Nephron progenitor cell (in vitro differentiated cells): ENCODE results near the gene CDIPT.

Experiments
- DNase-seq: peaks from one replicate; pipeline ENCODE4 v3.0.0; 2021
- H3K27ac Mint-ChIP-seq: 2 replicates; pipeline ENCODE4 v1.8.0; 2021; ENCODE audit warnings: mild to moderate bottlenecking, moderate library complexity, mixed read lengths
- H3K27me3 Mint-ChIP-seq: 2 replicates; pipeline ENCODE4 v1.8.0; 2021; ENCODE audit warnings: mild to moderate bottlenecking, low read depth, mixed read lengths; ENCODE audit not compliant: poor library complexity
- H3K36me3 Mint-ChIP-seq: 2 replicates; pipeline ENCODE4 v1.8.0; 2021; ENCODE audit warnings: low read depth, mixed read lengths
- H3K4me1 Mint-ChIP-seq: 2 replicates; pipeline ENCODE4 v1.8.0; 2021; ENCODE audit warnings: mixed read lengths
- H3K4me3 Mint-ChIP-seq: 2 replicates; pipeline ENCODE4 v1.8.0; 2021; ENCODE audit warnings: mild to moderate bottlenecking, moderate library complexity, mixed read lengths
- H3K9me3 Mint-ChIP-seq: 2 replicates; pipeline ENCODE4 v1.8.0; 2021; ENCODE audit warnings: mild to moderate bottlenecking, moderate library complexity, mixed read lengths
- CTCF ChIP-seq: fragments of 200-600 bp; sonication (generic); IDR thresholded peaks from 2 replicates; pipeline ENCODE4 v1.5.0; 2021; ENCODE audit warnings: antibody characterized with exemption

CDIPT gene

GRCh38 chr16:29898135-29898803 is 35.2 kb upstream of the CDIPT start:
- H3K27me3 Mint-ChIP-seq: peaks cover 42% of the 10 kb centered on the region
- H3K36me3 Mint-ChIP-seq: no peaks in the 10 kb centered on the region
- no peak overlapping the region for H3K27ac Mint-ChIP-seq
- H3K4me3 Mint-ChIP-seq: peak overlapping the region; percentile 80
- H3K9me3 Mint-ChIP-seq: no peaks in the 10 kb centered on the region
- H3K4me1 Mint-ChIP-seq: peaks cover 46% of the 10 kb centered on the region
- DNase-seq: peak; percentile 63
- TF ChIP-seq CTCF: no peak

DNA sequence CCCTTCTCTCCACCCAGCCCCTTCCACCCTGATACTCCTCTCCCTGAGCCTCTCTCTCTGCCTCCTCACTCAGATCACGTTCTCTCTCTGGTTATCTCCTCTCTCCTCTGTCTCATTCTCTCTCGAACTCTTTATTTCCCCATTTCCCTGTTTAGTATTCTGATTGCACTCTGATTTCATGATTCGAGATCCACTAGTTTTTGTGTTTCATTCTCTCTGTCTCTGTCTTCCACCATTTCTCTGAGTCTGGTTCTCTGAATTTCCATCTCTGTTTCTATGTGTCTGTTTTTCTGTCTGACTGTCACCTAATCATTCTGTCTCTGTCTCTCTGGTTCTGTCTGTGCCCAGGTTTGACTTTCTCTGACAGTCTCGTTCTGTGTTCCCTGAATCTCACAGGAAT is 34.3 kb upstream of the CDIPT start:
- Mint-ChIP-seq H3K27ac (peak overlapping the region; percentile 11), H3K4me1 (peaks cover 46% of the 10 kb centered on the region), H3K27me3 (peaks cover 39% of the 10 kb centered on the region), H3K4me3 (no peak overlapping the region), H3K36me3 (no peaks in the 10 kb centered on the region), H3K9me3 (no peaks in the 10 kb centered on the region)
- TF ChIP-seq CTCF: no peak
- DNase-seq: no peak

DNA sequence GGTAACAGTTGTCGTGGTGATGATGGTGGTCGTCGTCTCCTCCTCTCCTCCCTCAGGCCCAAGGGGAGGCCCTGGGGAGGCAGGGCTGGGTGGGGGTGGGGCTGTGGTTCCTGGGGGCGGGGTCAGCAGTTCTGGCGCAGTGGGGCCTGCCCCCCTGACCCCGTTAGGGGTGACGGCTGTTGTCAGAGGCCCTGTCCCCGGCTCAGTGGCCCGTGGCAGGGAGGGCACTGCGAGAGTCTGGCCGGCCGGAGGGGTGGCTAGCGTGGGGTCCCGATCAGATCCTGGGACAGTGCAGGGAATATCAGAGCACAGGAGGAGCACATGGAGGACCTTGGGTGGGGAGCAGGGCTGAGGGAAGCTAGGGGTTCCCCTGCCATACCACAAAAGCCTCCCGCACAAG is 33.8 kb upstream of the CDIPT start:
- H3K27ac Mint-ChIP-seq: no peak overlapping the region
- H3K4me3 Mint-ChIP-seq: no peak overlapping the region
- peaks cover 34% of the 10 kb centered on the region for H3K27me3 Mint-ChIP-seq
- no peaks in the 10 kb centered on the region for H3K36me3 Mint-ChIP-seq
- H3K9me3 Mint-ChIP-seq: no peaks in the 10 kb centered on the region
- TF ChIP-seq CTCF: no peak
- H3K4me1 Mint-ChIP-seq: peaks cover 42% of the 10 kb centered on the region
- DNase-seq: no peak

- Mint-ChIP-seq H3K27me3 (peaks cover 20% of the 10 kb centered on the region), H3K36me3 (no peaks in the 10 kb centered on the region), H3K4me3 (no peak overlapping the region), H3K4me1 (peaks cover 29% of the 10 kb centered on the region), H3K27ac (no peak overlapping the region), H3K9me3 (no peaks in the 10 kb centered on the region)
- DNase-seq: no peak
- no peak for TF ChIP-seq CTCF
Measured at GRCh38 chr16:29894352-29894751, 31.3 kb upstream of the CDIPT start.

GRCh38 chr16:29893553-29893952 is 30.5 kb upstream of the CDIPT start:
- H3K36me3 Mint-ChIP-seq: no peaks in the 10 kb centered on the region
- H3K4me3 Mint-ChIP-seq: no peak overlapping the region
- H3K9me3 Mint-ChIP-seq: no peaks in the 10 kb centered on the region
- peaks cover 16% of the 10 kb centered on the region for H3K27me3 Mint-ChIP-seq
- H3K27ac Mint-ChIP-seq: no peak overlapping the region
- H3K4me1 Mint-ChIP-seq: peaks cover 21% of the 10 kb centered on the region
- TF ChIP-seq CTCF: no peak
- DNase-seq: no peak

- Mint-ChIP-seq H3K9me3 (no peaks in the 10 kb centered on the region), H3K27ac (no peak overlapping the region), H3K36me3 (no peaks in the 10 kb centered on the region), H3K4me3 (no peak overlapping the region), H3K4me1 (peaks cover 10% of the 10 kb centered on the region), H3K27me3 (peaks cover 10% of the 10 kb centered on the region)
- no peak for TF ChIP-seq CTCF
- DNase-seq: no peak
Measured at GRCh38 chr16:29892458-29892813, 29.4 kb upstream of the CDIPT start.
